ENCODE data around the gene GAS5. TPM values are rescaled to one million over a fixed set of nuclear protein-coding genes. Genes with fewer than 3 reads are reported as not detected.

Gene GAS5
- total RNA-seq, 1 donor from 2014 or later, result 428 TPM

DNA sequence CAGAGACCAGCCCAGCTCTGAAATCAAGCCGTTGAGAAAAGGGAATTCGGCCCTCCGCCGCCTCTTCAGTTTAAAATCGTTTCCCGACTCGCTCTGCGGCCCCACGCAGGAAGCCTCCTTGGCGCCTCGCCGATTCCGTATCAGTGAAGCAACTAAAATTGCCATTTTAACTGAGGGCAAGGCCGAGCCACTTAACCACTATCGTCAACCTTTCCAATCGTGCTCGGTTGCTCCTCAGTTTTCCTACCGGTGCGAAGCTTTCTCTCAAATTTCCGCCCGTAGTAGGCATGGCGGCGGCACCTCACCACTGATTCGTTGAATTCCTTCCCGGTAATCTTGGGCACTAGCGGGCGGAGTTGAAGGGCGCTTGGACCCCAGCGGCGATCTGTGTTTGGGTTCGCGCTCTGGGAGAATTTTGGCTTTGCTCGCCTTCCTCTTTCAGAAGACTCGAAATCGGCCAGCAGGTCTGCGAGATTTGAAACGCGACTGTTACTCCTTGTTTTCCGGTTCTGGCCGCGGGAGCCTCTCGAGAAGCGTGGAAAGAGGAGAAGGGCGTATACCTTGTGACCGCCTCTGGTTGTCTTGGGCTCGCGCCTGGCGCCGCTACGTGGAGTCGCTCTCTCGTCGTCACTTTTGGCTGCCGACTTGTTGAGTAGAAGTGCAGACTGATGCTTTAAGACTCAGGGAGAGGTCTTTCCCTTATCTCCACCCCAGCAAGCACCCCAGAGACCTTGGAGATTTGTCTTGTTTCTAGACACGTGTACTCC lies 43.3 kb downstream of the GAS5 start, which contains the start of the genes CENPL and DARS2:
CENPL (minus strand) TSS at position 569 of the 767 bp plus-strand sequence. CDS start 13,584 bp downstream, outside the sequence.
DARS2 (plus strand) TSS at position 359 of the 767 bp plus-strand sequence. CDS start 557 bp downstream, outside the sequence.
- peak; percentile 99 for DNase-seq (ENCODE audit: low spot score)

DNA sequence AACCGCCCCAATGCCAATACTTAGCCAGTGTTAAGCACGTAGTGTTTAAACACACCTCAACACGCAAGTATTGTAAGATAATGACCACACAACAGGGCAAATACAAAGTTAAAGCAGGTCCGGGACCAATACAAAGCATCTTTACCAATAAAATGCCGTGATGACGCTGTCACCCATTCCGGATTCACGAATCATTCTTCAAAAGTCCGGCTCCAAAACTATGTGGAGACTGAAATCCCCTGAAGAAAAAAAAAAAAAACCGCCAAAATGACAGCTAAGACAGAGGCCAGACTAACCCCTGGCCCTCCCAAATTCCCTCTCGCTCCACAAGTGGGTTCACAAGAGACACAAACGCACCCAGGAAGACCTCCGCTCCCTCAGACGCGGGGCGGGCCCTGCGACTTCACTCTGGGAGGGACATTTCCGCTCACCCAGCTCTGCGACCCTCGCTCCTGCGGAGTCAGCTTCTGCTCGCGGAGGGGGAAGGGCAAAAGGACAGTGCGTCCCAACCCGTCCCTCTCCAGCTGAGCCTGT lies 43.9 kb downstream of the GAS5 start:
- DNase-seq (ENCODE audit: low spot score), result no peak

DNA sequence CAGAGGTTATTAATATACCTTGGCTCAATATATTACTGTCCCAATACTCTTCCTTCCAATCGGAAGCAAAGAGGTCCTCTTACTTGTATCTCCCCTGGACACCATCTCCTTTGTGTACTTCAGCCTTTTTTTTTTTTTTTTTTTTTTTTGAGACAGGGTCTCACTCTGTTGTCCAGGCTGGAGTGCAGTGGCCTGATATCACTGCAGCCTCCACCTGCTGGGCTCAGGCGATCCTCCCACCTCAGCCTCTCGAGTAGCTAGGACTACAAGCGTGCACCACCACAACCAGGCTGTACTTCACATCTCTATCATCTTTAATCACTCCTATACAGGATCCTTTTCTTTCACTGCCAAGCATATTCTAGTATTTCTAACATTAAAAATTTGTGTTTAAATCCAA lies 46.1 kb downstream of the GAS5 start:
- DNase-seq (ENCODE audit: low spot score), result no peak

- DNase-seq (ENCODE audit: low spot score), result no peak
Measured at GRCh38 chr1:173818459-173818858, 49.3 kb downstream of the GAS5 start.

Other genes starting within 250 kb of the GAS5 start
- not detected for gene TEX50, start 232.7 kb downstream of the GAS5 start, total RNA-seq (ENCODE audit: insufficient read depth, low replicate concordance)
- gene ANKRD45, start 198.1 kb downstream of the GAS5 start, total RNA-seq (ENCODE audit: insufficient read depth, low replicate concordance), result 10.1 TPM
- 29.9 TPM for gene KLHL20, start 153.0 kb downstream of the GAS5 start, total RNA-seq (ENCODE audit: insufficient read depth, low replicate concordance)
- 18.8 TPM for gene DARS2, start 43.3 kb downstream of the GAS5 start, total RNA-seq (ENCODE audit: insufficient read depth, low replicate concordance)
- 12.5 TPM for gene CENPL, start 43.1 kb downstream of the GAS5 start, total RNA-seq (ENCODE audit: insufficient read depth, low replicate concordance)
- gene ZBTB37, start 391 bp upstream of the GAS5 start, total RNA-seq (ENCODE audit: insufficient read depth, low replicate concordance), result 14.9 TPM
- gene SERPINC1, start 49.3 kb upstream of the GAS5 start, total RNA-seq (ENCODE audit: insufficient read depth, low replicate concordance), result not detected
- gene RC3H1, start 154.4 kb upstream of the GAS5 start, total RNA-seq (ENCODE audit: insufficient read depth, low replicate concordance), result 20.2 TPM

All from umbilical cord (tissue), 2 donors.